Gastroesophageal sphincter (tissue), 4 donors: ENCODE results near the gene ARHGAP24. TPM values are rescaled to one million over a fixed set of nuclear protein-coding genes. Genes with fewer than 3 reads are reported as not detected.
"Not testable (repeated sequence)": the region's sequence is repeated elsewhere in the genome, so short reads cannot be mapped to it uniquely, and the experiment has no call there.

Experiments used
- ATAC-seq: fragments of 150-250 bp; one replicate; pipeline ENCODE4 v1.9.1; 2016; ENCODE audit warnings: mild to moderate bottlenecking, moderate library complexity
- H3K27ac ChIP-seq, 4 donors: fragments of 200-600 bp; sonication (generic) in 3 of 4; 1 replicate in 3 of 4; 2 replicates in 1 of 4; pipeline ENCODE4 v1.5.1; 2016 to 2019
- H3K27me3 ChIP-seq: fragments of 200-600 bp; sonication (generic); one replicate; pipeline ENCODE4 v1.5.1; 2019
- H3K36me3 ChIP-seq, 2 donors: fragments of 200-600 bp; sonication (generic); one replicate each; pipeline ENCODE4 v1.5.1; 2019; ENCODE audit warnings: control low read depth in 1 of 2
- H3K4me1 ChIP-seq, 3 donors: fragments of 200-600 bp; sonication (generic); 1 replicate in 2 of 3; 2 replicates in 1 of 3; pipeline ENCODE4 v1.5.1; 2016 to 2019; ENCODE audit warnings: control low read depth in 2 of 3
- H3K4me3 ChIP-seq, 2 donors: fragments of 200-600 bp; sonication (generic); one replicate each; pipeline ENCODE4 v1.5.1; 2019; ENCODE audit warnings: mild to moderate bottlenecking in 1 of 2, moderate library complexity in 1 of 2
- H3K9me3 ChIP-seq, 3 donors: fragments of 200-600 bp; sonication (generic); one replicate each; pipeline ENCODE4 v1.5.1; 2017 to 2019; ENCODE audit warnings: control low read depth in 2 of 3
- EP300 ChIP-seq: sonication (generic); formaldehyde crosslinking; IDR thresholded peaks from one replicate; pipeline ENCODE4 v1.6.1; 2017; ENCODE audit warnings: antibody characterized with exemption, mild to moderate bottlenecking
- POLR2A ChIP-seq, 2 donors: fragments of 450-650 bp; IDR thresholded peaks; one replicate each; pipeline ENCODE4 v1.6.1; 2017; ENCODE audit warnings: antibody characterized with exemption in 2 of 2, mild to moderate bottlenecking in 2 of 2, moderate library complexity in 1 of 2
- POLR2AphosphoS5 ChIP-seq: sonication (generic); formaldehyde crosslinking; IDR thresholded peaks from one replicate; pipeline ENCODE4 v1.6.1; 2017; ENCODE audit warnings: antibody characterized with exemption
- WGBS, 2 donors: methylation state at CpG; one replicate each; pipeline ENCODE4 v1.1.5; 2018; ENCODE audit warnings: low coverage in 1 of 2; 5-methylcytosine and 5-hydroxymethylcytosine counted together
- total RNA-seq, 4 donors: library from RNA; depleted of rRNA; stranded (reverse); fragments of >200 nt; gene quantifications; one replicate each; pipeline ENCODE4 v1.1.0, GENCODE V29; 2016
- TF ChIP-seq, protein P1 (sequence below), 4 experiments: fragments of 200-600 bp in 2 of 4; fragments of 450-650 bp in 2 of 4; sonication (generic) in 1 of 4; IDR thresholded peaks; one replicate each; pipeline ENCODE4 v1.5.1; 2017 to 2019; ENCODE audit warnings: antibody characterized with exemption in 4 of 4, mild to moderate bottlenecking in 2 of 4, moderate library complexity in 2 of 4

The ARHGAP24 gene
- total RNA-seq, 4 donors from 2014 or later, result 24.4 to 38.6 (median 34.3) TPM

GRCh38 chr4:85512446-85513205, 37.7 kb downstream of the ARHGAP24 start:
- no peak for ATAC-seq
- Histone ChIP-seq H3K4me1 (no peaks in the 10 kb centered on the region), H3K27me3 (no peaks in the 10 kb centered on the region), H3K27ac (no peak overlapping the region), H3K4me3 (no peak overlapping the region), H3K9me3 (no peaks in the 10 kb centered on the region), H3K36me3 (no peaks in the 10 kb centered on the region)
- 12 to 25% methylated on average over 1 to 2 of the region's 2 CpGs for WGBS, 2 donors
- TF ChIP-seq POLR2A (IDR thresholded peaks at IDR 0.05), result no peak
- no peak for TF ChIP-seq POLR2AphosphoS5
- no peak for TF ChIP-seq EP300
- TF ChIP-seq, protein P1, sequence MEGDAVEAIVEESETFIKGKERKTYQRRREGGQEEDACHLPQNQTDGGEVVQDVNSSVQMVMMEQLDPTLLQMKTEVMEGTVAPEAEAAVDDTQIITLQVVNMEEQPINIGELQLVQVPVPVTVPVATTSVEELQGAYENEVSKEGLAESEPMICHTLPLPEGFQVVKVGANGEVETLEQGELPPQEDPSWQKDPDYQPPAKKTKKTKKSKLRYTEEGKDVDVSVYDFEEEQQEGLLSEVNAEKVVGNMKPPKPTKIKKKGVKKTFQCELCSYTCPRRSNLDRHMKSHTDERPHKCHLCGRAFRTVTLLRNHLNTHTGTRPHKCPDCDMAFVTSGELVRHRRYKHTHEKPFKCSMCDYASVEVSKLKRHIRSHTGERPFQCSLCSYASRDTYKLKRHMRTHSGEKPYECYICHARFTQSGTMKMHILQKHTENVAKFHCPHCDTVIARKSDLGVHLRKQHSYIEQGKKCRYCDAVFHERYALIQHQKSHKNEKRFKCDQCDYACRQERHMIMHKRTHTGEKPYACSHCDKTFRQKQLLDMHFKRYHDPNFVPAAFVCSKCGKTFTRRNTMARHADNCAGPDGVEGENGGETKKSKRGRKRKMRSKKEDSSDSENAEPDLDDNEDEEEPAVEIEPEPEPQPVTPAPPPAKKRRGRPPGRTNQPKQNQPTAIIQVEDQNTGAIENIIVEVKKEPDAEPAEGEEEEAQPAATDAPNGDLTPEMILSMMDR (IDR thresholded peaks at IDR 0.05), result no peak

- 20 to 50% methylated on average over 1 of the region's 1 CpG for WGBS, 2 donors
- H3K27ac ChIP-seq, result no peak overlapping the region
- no peak overlapping the region for H3K4me3 ChIP-seq
- no peak for TF ChIP-seq POLR2A (IDR thresholded peaks at IDR 0.05)
- TF ChIP-seq, protein P1 (IDR thresholded peaks at IDR 0.05), result no peak
- no peak for TF ChIP-seq POLR2AphosphoS5
- no peak for TF ChIP-seq EP300
- H3K9me3 ChIP-seq, result no peaks in the 10 kb centered on the region
- no peaks in the 10 kb centered on the region for H3K27me3 ChIP-seq
- H3K4me1 ChIP-seq, result no peaks in the 10 kb centered on the region
- no peak for ATAC-seq
- no peaks in the 10 kb centered on the region for H3K36me3 ChIP-seq
Observed at GRCh38 chr4:85514117-85514516, 39.2 kb downstream of the ARHGAP24 start.

- H3K27ac ChIP-seq, result no peak overlapping the region
- H3K36me3 ChIP-seq, result no peaks in the 10 kb centered on the region
- no peak for ATAC-seq
- no peaks in the 10 kb centered on the region for H3K4me1 ChIP-seq
- no peaks in the 10 kb centered on the region for H3K27me3 ChIP-seq
- H3K9me3 ChIP-seq, result no peaks in the 10 kb centered on the region
- 70 to 81% methylated on average over 5 of the region's 5 CpGs for WGBS, 2 donors
- no peak overlapping the region for H3K4me3 ChIP-seq
- TF ChIP-seq, protein P1 (IDR thresholded peaks at IDR 0.05), result no peak
Observed at GRCh38 chr4:85514783-85515182, 39.8 kb downstream of the ARHGAP24 start.

- H3K9me3 ChIP-seq, result no peaks in the 10 kb centered on the region
- 0 to 36% methylated on average over 1 of the region's 1 CpG for WGBS, 2 donors
Observed at GRCh38 chr4:85515701-85516100, 40.8 kb downstream of the ARHGAP24 start.

GRCh38 chr4:85518526-85518925, 43.6 kb downstream of the ARHGAP24 start:
- not testable (repeated sequence) for H3K27ac ChIP-seq, H3K4me3 ChIP-seq, ATAC-seq, H3K9me3 ChIP-seq, H3K4me1 ChIP-seq, H3K27me3 ChIP-seq, H3K36me3 ChIP-seq
- WGBS, 2 donors, result 76 to 93% methylated on average over 3 of the region's 3 CpGs

More at GRCh38 chr4:85515701-85516100, 40.8 kb downstream of the ARHGAP24 start:
- Histone ChIP-seq H3K27ac (no peak overlapping the region), H3K4me1 (no peaks in the 10 kb centered on the region), H3K27me3 (no peaks in the 10 kb centered on the region), H3K4me3 (no peak overlapping the region), H3K36me3 (no peaks in the 10 kb centered on the region)
- ATAC-seq, result no peak
- no peak for TF ChIP-seq POLR2A (IDR thresholded peaks at IDR 0.05)
- no peak for TF ChIP-seq EP300
- TF ChIP-seq POLR2AphosphoS5, result no peak
- TF ChIP-seq, protein P1 (IDR thresholded peaks at IDR 0.05), result no peak
